ENCODE measurements around the gene PLA2G4B. TPM values are rescaled to one million over a fixed set of nuclear protein-coding genes. Genes with fewer than 3 reads are reported as not detected.

The PLA2G4B gene
- total RNA-seq, 2 experiments from 2014 or later, result 9.0 to 9.7 TPM

GRCh38 chr15:41856716-41857115 is 18.1 kb downstream of the PLA2G4B start:
- no peak overlapping the region for H3K4me3 Mint-ChIP-seq
- no peaks in the 10 kb centered on the region for H3K27me3 Mint-ChIP-seq (ENCODE audit: low read depth)
- H3K4me1 Mint-ChIP-seq (ENCODE audit: low read depth), result peaks cover 8% of the 10 kb centered on the region
- no peaks in the 10 kb centered on the region for H3K36me3 Mint-ChIP-seq (ENCODE audit: low read depth)
- no peak overlapping the region for H3K27ac Mint-ChIP-seq
- H3K9me3 Mint-ChIP-seq, result no peaks in the 10 kb centered on the region
- intact Hi-C loops (cut with micrococcal nuclease), result no loop called here
- CTCF ChIA-PET, result no interaction called here
- DNase-seq, result no peak

GRCh38 chr15:41857316-41857715 is 18.7 kb downstream of the PLA2G4B start:
- Mint-ChIP-seq H3K4me1 (ENCODE audit: low read depth) (peaks cover 8% of the 10 kb centered on the region), H3K36me3 (ENCODE audit: low read depth) (no peaks in the 10 kb centered on the region), H3K4me3 (no peak overlapping the region), H3K27me3 (ENCODE audit: low read depth) (no peaks in the 10 kb centered on the region), H3K9me3 (no peaks in the 10 kb centered on the region), H3K27ac (no peak overlapping the region)
- intact Hi-C loops (cut with micrococcal nuclease), result no loop called here
- DNase-seq, result no peak
- CTCF ChIA-PET, result interaction anchor here (1.4 kb wide), 1 partner anchor 46 kb away, joined by 4 read pairs; no protein-coding TSS in a partner anchor

- Mint-ChIP-seq H3K27me3 (ENCODE audit: low read depth) (no peaks in the 10 kb centered on the region), H3K4me1 (ENCODE audit: low read depth) (peaks cover 8% of the 10 kb centered on the region), H3K27ac (no peak overlapping the region), H3K9me3 (no peaks in the 10 kb centered on the region), H3K36me3 (ENCODE audit: low read depth) (no peaks in the 10 kb centered on the region), H3K4me3 (no peak overlapping the region)
- CTCF ChIA-PET, result interaction anchor here (0.7 to 1.1 kb wide), 2 partner anchors 50 to 60 kb away, joined by 3 read pairs; no protein-coding TSS in a partner anchor
- no peak for DNase-seq
- intact Hi-C loops (cut with micrococcal nuclease), result no loop called here
These were observed 20.1 kb downstream of the PLA2G4B start for GRCh38 chr15:41858756-41859155.

GRCh38 chr15:41860049-41860828 is 21.6 kb downstream of the PLA2G4B start:
- no peak for DNase-seq
- Mint-ChIP-seq H3K27me3 (ENCODE audit: low read depth) (no peaks in the 10 kb centered on the region), H3K27ac (no peak overlapping the region), H3K4me1 (ENCODE audit: low read depth) (peaks cover 8% of the 10 kb centered on the region), H3K36me3 (ENCODE audit: low read depth) (no peaks in the 10 kb centered on the region), H3K9me3 (no peaks in the 10 kb centered on the region), H3K4me3 (no peak overlapping the region)
- CTCF ChIA-PET, result interaction anchor here (0.8 to 2.0 kb wide), 2 partner anchors 16 to 44 kb away, joined by 3 to 5 read pairs; no protein-coding TSS in a partner anchor
- intact Hi-C loops (cut with micrococcal nuclease), result no loop called here

GRCh38 chr15:41861736-41862356 is 23.2 kb downstream of the PLA2G4B start:
- H3K27me3 Mint-ChIP-seq (ENCODE audit: low read depth), result no peaks in the 10 kb centered on the region
- DNase-seq, result no peak
- H3K9me3 Mint-ChIP-seq, result no peaks in the 10 kb centered on the region
- H3K4me3 Mint-ChIP-seq, result no peak overlapping the region
- intact Hi-C loops (cut with micrococcal nuclease), result no loop called here
- H3K36me3 Mint-ChIP-seq (ENCODE audit: low read depth), result no peaks in the 10 kb centered on the region
- peaks cover 8% of the 10 kb centered on the region for H3K4me1 Mint-ChIP-seq (ENCODE audit: low read depth)
- CTCF ChIA-PET, result interaction anchor here (1.1 to 2.0 kb wide), 2 partner anchors 19 to 43 kb away, joined by 3 to 5 read pairs; no protein-coding TSS in a partner anchor
- no peak overlapping the region for H3K27ac Mint-ChIP-seq

- no peak overlapping the region for H3K27ac Mint-ChIP-seq
- intact Hi-C loops (cut with micrococcal nuclease), result no loop called here
- no peak overlapping the region for H3K4me3 Mint-ChIP-seq
- no peak for DNase-seq
- CTCF ChIA-PET, result interaction anchor here (2.0 kb wide), 1 partner anchor 42 kb away, joined by 5 read pairs; no protein-coding TSS in a partner anchor
- no peaks in the 10 kb centered on the region for H3K36me3 Mint-ChIP-seq (ENCODE audit: low read depth)
- H3K4me1 Mint-ChIP-seq (ENCODE audit: low read depth), result peaks cover 8% of the 10 kb centered on the region
- no peaks in the 10 kb centered on the region for H3K27me3 Mint-ChIP-seq (ENCODE audit: low read depth)
- no peaks in the 10 kb centered on the region for H3K9me3 Mint-ChIP-seq
These were observed 24.0 kb downstream of the PLA2G4B start for GRCh38 chr15:41862515-41863116.

- intact Hi-C loops (cut with micrococcal nuclease), result no loop called here
- Mint-ChIP-seq H3K4me3 (no peak overlapping the region), H3K27ac (no peak overlapping the region), H3K4me1 (ENCODE audit: low read depth) (peaks cover 4% of the 10 kb centered on the region), H3K36me3 (ENCODE audit: low read depth) (no peaks in the 10 kb centered on the region), H3K27me3 (ENCODE audit: low read depth) (no peaks in the 10 kb centered on the region), H3K9me3 (no peaks in the 10 kb centered on the region)
- CTCF ChIA-PET, result interaction anchor here (0.5 kb wide), 1 partner anchor 50 kb away, joined by 3 read pairs; no protein-coding TSS in a partner anchor
- no peak for DNase-seq
These were observed 26.9 kb downstream of the PLA2G4B start for GRCh38 chr15:41865490-41866055.

- H3K9me3 Mint-ChIP-seq, result no peaks in the 10 kb centered on the region
- no peak overlapping the region for H3K27ac Mint-ChIP-seq
- H3K36me3 Mint-ChIP-seq (ENCODE audit: low read depth), result no peaks in the 10 kb centered on the region
- CTCF ChIA-PET, result no interaction called here
- intact Hi-C loops (cut with micrococcal nuclease), result no loop called here
- no peaks in the 10 kb centered on the region for H3K27me3 Mint-ChIP-seq (ENCODE audit: low read depth)
- H3K4me1 Mint-ChIP-seq (ENCODE audit: low read depth), result peaks cover 8% of the 10 kb centered on the region
- no peak for DNase-seq
- no peak overlapping the region for H3K4me3 Mint-ChIP-seq
These were observed 27.6 kb downstream of the PLA2G4B start for GRCh38 chr15:41866263-41866703.

- intact Hi-C loops (cut with micrococcal nuclease), result no loop called here
- CTCF ChIA-PET, result no interaction called here
- Mint-ChIP-seq H3K27me3 (ENCODE audit: low read depth) (no peaks in the 10 kb centered on the region), H3K36me3 (ENCODE audit: low read depth) (no peaks in the 10 kb centered on the region), H3K4me1 (ENCODE audit: low read depth) (peaks cover 8% of the 10 kb centered on the region), H3K9me3 (no peaks in the 10 kb centered on the region), H3K27ac (no peak overlapping the region), H3K4me3 (no peak overlapping the region)
- no peak for DNase-seq
These were observed 28.4 kb downstream of the PLA2G4B start for GRCh38 chr15:41866872-41867579.

GRCh38 chr15:41868321-41868720 is 29.7 kb downstream of the PLA2G4B start:
- no peaks in the 10 kb centered on the region for H3K36me3 Mint-ChIP-seq (ENCODE audit: low read depth)
- no peaks in the 10 kb centered on the region for H3K9me3 Mint-ChIP-seq
- H3K27ac Mint-ChIP-seq, result no peak overlapping the region
- H3K4me3 Mint-ChIP-seq, result no peak overlapping the region
- DNase-seq, result no peak
- peaks cover 8% of the 10 kb centered on the region for H3K4me1 Mint-ChIP-seq (ENCODE audit: low read depth)
- H3K27me3 Mint-ChIP-seq (ENCODE audit: low read depth), result no peaks in the 10 kb centered on the region
- CTCF ChIA-PET, result no interaction called here
- intact Hi-C loops (cut with micrococcal nuclease), result no loop called here

GRCh38 chr15:41869770-41870688 is 31.4 kb downstream of the PLA2G4B start:
- CTCF ChIA-PET, result interaction anchor here (0.8 to 1.6 kb wide), 4 partner anchors 11 to 92 kb away, joined by 3 to 6 read pairs (median 5); no protein-coding TSS in a partner anchor
- Mint-ChIP-seq H3K36me3 (ENCODE audit: low read depth) (no peaks in the 10 kb centered on the region), H3K9me3 (no peaks in the 10 kb centered on the region), H3K27ac (peak overlapping the region; percentile 65), H3K27me3 (ENCODE audit: low read depth) (no peaks in the 10 kb centered on the region), H3K4me3 (no peak overlapping the region), H3K4me1 (ENCODE audit: low read depth) (peaks cover 8% of the 10 kb centered on the region)
- no peak for DNase-seq
- intact Hi-C loops (cut with micrococcal nuclease), result no loop called here

All from activated naive CD4-positive, alpha-beta T cell treated with anti-CD3 and anti-CD28 coated beads for 36 hours (primary cell).